Measurements from ENCODE around the gene TEX26.

Gene TEX26

GRCh38 chr13:30984620-30985019 is 52.2 kb downstream of the TEX26 start:
- DNase-seq (ENCODE audit: low read depth) = no peak
- H3K4me3 ChIP-seq (ENCODE audit: low read depth, low read length) = no peak overlapping the region
- no peak for TF ChIP-seq CTCF (IDR thresholded peaks at IDR 0.05; ENCODE audit: low read depth, low read length)
- TF ChIP-seq POLR2A (IDR thresholded peaks at IDR 0.05; ENCODE audit: extremely low read depth, insufficient read length) = no peak

GRCh38 chr13:30985637-30986205 is 53.3 kb downstream of the TEX26 start:
- no peak overlapping the region for H3K4me3 ChIP-seq (ENCODE audit: low read depth, low read length)
- no peak for TF ChIP-seq MAX (IDR thresholded peaks at IDR 0.05; ENCODE audit: low read depth, low read length)
- no peak for TF ChIP-seq POLR2A (IDR thresholded peaks at IDR 0.05; ENCODE audit: extremely low read depth, insufficient read length)
- TF ChIP-seq CTCF (IDR thresholded peaks at IDR 0.05; ENCODE audit: low read depth, low read length) = no peak
- TF ChIP-seq MYC (IDR thresholded peaks at IDR 0.05; ENCODE audit: low read depth, low read length) = no peak
- DNase-seq (ENCODE audit: low read depth) = no peak

DNA sequence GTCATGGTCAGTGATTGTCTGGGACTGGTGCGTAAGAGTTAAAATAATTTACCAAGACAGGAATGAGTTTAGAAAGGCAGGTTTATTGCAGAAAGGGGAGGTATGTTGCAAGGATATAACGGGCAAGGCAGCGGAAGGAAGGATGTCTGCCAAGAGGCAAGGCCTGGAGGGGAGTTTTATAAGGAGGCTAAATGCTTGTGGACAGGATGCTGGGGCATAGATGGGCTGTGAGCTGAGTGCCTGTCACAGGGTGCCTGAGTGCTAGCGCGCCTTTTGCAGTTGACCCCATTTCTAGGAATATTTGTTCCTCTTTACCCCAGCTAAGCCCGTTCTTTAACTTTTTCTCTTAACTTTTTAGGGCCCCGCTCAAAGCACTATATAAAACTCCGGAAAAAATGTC is 58.7 kb downstream of the TEX26 start:
- no peak overlapping the region for H3K4me3 ChIP-seq (ENCODE audit: low read depth, low read length)
- no peak for TF ChIP-seq POLR2A (IDR thresholded peaks at IDR 0.05; ENCODE audit: extremely low read depth, insufficient read length)
- TF ChIP-seq CTCF (IDR thresholded peaks at IDR 0.05; ENCODE audit: low read depth, low read length) = no peak
- TF ChIP-seq MAX (IDR thresholded peaks at IDR 0.05; ENCODE audit: low read depth, low read length) = no peak
- no peak for TF ChIP-seq MYC (IDR thresholded peaks at IDR 0.05; ENCODE audit: low read depth, low read length)
- no peak for DNase-seq (ENCODE audit: low read depth)

GRCh38 chr13:30991922-30992321 is 59.5 kb downstream of the TEX26 start:
- no peak overlapping the region for H3K4me3 ChIP-seq (ENCODE audit: low read depth, low read length)
- no peak for DNase-seq (ENCODE audit: low read depth)
- TF ChIP-seq MYC (IDR thresholded peaks at IDR 0.05; ENCODE audit: low read depth, low read length) = no peak
- TF ChIP-seq MAX (IDR thresholded peaks at IDR 0.05; ENCODE audit: low read depth, low read length) = no peak
- TF ChIP-seq POLR2A (IDR thresholded peaks at IDR 0.05; ENCODE audit: extremely low read depth, insufficient read length) = no peak
- no peak for TF ChIP-seq CTCF (IDR thresholded peaks at IDR 0.05; ENCODE audit: low read depth, low read length)

GRCh38 chr13:30995331-30995730 is 62.9 kb downstream of the TEX26 start:
- H3K4me3 ChIP-seq (ENCODE audit: low read depth, low read length) = no peak overlapping the region
- no peak for TF ChIP-seq CTCF (IDR thresholded peaks at IDR 0.05; ENCODE audit: low read depth, low read length)
- TF ChIP-seq MYC (IDR thresholded peaks at IDR 0.05; ENCODE audit: low read depth, low read length) = no peak
- no peak for TF ChIP-seq MAX (IDR thresholded peaks at IDR 0.05; ENCODE audit: low read depth, low read length)
- no peak for TF ChIP-seq POLR2A (IDR thresholded peaks at IDR 0.05; ENCODE audit: extremely low read depth, insufficient read length)
- no peak for DNase-seq (ENCODE audit: low read depth)

GRCh38 chr13:30997697-30998096 is 65.2 kb downstream of the TEX26 start:
- H3K4me3 ChIP-seq (ENCODE audit: low read depth, low read length) = no peak overlapping the region
- TF ChIP-seq MAX (IDR thresholded peaks at IDR 0.05; ENCODE audit: low read depth, low read length) = no peak
- no peak for TF ChIP-seq CTCF (IDR thresholded peaks at IDR 0.05; ENCODE audit: low read depth, low read length)
- TF ChIP-seq POLR2A (IDR thresholded peaks at IDR 0.05; ENCODE audit: extremely low read depth, insufficient read length) = no peak
- no peak for TF ChIP-seq MYC (IDR thresholded peaks at IDR 0.05; ENCODE audit: low read depth, low read length)
- DNase-seq (ENCODE audit: low read depth) = no peak
